Endothelial cell of umbilical vein (primary cell): ENCODE measurements around the gene FOXB1. TPM values are rescaled to one million over a fixed set of nuclear protein-coding genes. Genes with fewer than 3 reads are reported as not detected.

Experiments used
- BruUV-seq: library from RNA; stranded (reverse); fragments of 400-500 nt; replicated peaks from 2 replicates; lab custom pipeline; 2021; lab: Mats Ljungman, UMichigan
- CTCF ChIA-PET: fragments of 300-600, 350-600 bp; sonication (Branson Sonifier 250); formaldehyde crosslinking; loops from one replicate; lab custom pipeline; 2021; ENCODE audit warnings: antibody characterized with exemption, inconsistent platforms; lab: Charles Lee
- POLR2A ChIA-PET: fragments of 300-600, 350-600 bp; sonication (Branson Sonifier 250); formaldehyde crosslinking; loops from one replicate; lab custom pipeline; 2021; ENCODE audit warnings: antibody characterized with exemption, inconsistent platforms; lab: Charles Lee
- DNase-seq: peaks from one replicate; pipeline ENCODE4 v3.0.0-alpha.2; 2011; ENCODE audit warnings: low read depth, low spot score
- FAIRE-seq: peaks from 2 replicates; lab custom pipeline; 2011; peaks lifted over from hg19 to GRCh38; lab: Jason Lieb, UNC
- H2AFZ ChIP-seq: 2 replicates; pipeline ENCODE4 v1.6.0; 2012; ENCODE audit warnings: low read depth, low read length, control low read depth, inconsistent platforms
- H3K27ac ChIP-seq: 2 replicates; pipeline ENCODE4 v1.5.1; 2011; ENCODE audit warnings: low read depth, mild to moderate bottlenecking, control low read depth, low read length, moderate library complexity; ENCODE audit not compliant: insufficient read depth
- H3K27me3 ChIP-seq, 2 experiments: 2 replicates each; pipeline versions ENCODE4 v1.6.0 to v1.6.1; 2011; ENCODE audit warnings: low read length in 2 of 2, mixed read lengths in 1 of 2; ENCODE audit not compliant: control insufficient read depth in 2 of 2, insufficient read depth in 2 of 2
- H3K36me3 ChIP-seq, 2 experiments: 2 replicates in 1 of 2; 3 replicates in 1 of 2; pipeline ENCODE4 v1.5.1; 2011; ENCODE audit warnings: low read length in 2 of 2, mild to moderate bottlenecking in 1 of 2, moderate library complexity in 1 of 2; ENCODE audit not compliant: control insufficient read depth in 2 of 2, insufficient read depth in 2 of 2; ENCODE audit errors: extremely low read depth in 1 of 2
- H3K4me1 ChIP-seq: 3 replicates; pipeline ENCODE4 v1.5.1; 2011; ENCODE audit warnings: mild to moderate bottlenecking, low read length; ENCODE audit not compliant: control insufficient read depth, insufficient read depth; ENCODE audit errors: extremely low read depth
- H3K4me2 ChIP-seq: 2 replicates; pipeline ENCODE4 v1.6.1; 2011; ENCODE audit warnings: low read length, control low read depth, mixed read lengths; ENCODE audit not compliant: insufficient read depth
- H3K4me3 ChIP-seq, 3 experiments: fragments of 200-600 bp in 1 of 3; sonication (generic), shearing (Covaris generic) in 1 of 3; replicated peaks in 1 of 3; 2 replicates each; pipeline ENCODE4 v1.5.1; 2011 to 2016; ENCODE audit warnings: control low read depth in 3 of 3, low read length in 3 of 3, mild to moderate bottlenecking in 2 of 3, inconsistent platforms in 1 of 3, low read depth in 1 of 3, moderate library complexity in 1 of 3; ENCODE audit not compliant: insufficient read depth in 1 of 3
- H3K79me2 ChIP-seq: 2 replicates; pipeline ENCODE4 v1.6.0; 2012; ENCODE audit warnings: low read length, inconsistent platforms; ENCODE audit not compliant: control insufficient read depth, insufficient read depth
- H3K9ac ChIP-seq: replicated peaks from 2 replicates; pipeline ENCODE3; 2011; ENCODE audit warnings: low read length, control low read depth; ENCODE audit not compliant: insufficient read depth; ENCODE audit errors: extremely low read depth
- H3K9me1 ChIP-seq: replicated peaks from 3 replicates; pipeline ENCODE4 v1.6.0; 2011; ENCODE audit warnings: mild to moderate bottlenecking, low read length; ENCODE audit not compliant: control insufficient read depth, insufficient read depth; ENCODE audit errors: extremely low read depth
- H3K9me3 ChIP-seq: replicated peaks from 2 replicates; pipeline ENCODE4 v1.5.1; 2012; ENCODE audit warnings: low read length, inconsistent platforms; ENCODE audit not compliant: control insufficient read depth, insufficient read depth
- H4K20me1 ChIP-seq: replicated peaks from 2 replicates; pipeline ENCODE3; 2011; ENCODE audit warnings: mild to moderate bottlenecking, low read length; ENCODE audit not compliant: control insufficient read depth, insufficient read depth; ENCODE audit errors: extremely low read depth
- EZH2 ChIP-seq: IDR thresholded peaks from 2 replicates; pipeline ENCODE4 v1.6.1; 2012; ENCODE audit warnings: borderline replicate concordance, low read depth, mild to moderate bottlenecking, moderate library complexity, low read length, inconsistent platforms; ENCODE audit not compliant: severe bottlenecking
- FOS ChIP-seq: IDR thresholded peaks from 2 replicates; pipeline ENCODE4 v1.6.1; 2011; ENCODE audit warnings: mild to moderate bottlenecking, low read length, moderate library complexity, borderline replicate concordance; ENCODE audit not compliant: insufficient read depth
- GATA2 ChIP-seq: IDR thresholded peaks from 2 replicates; pipeline ENCODE4 v1.7.0; 2011; ENCODE audit warnings: low read depth, mild to moderate bottlenecking, moderate library complexity, mixed read lengths, low read length; ENCODE audit not compliant: insufficient read length, insufficient read depth
- JUN ChIP-seq: IDR thresholded peaks from 2 replicates; pipeline ENCODE4 v1.6.1; 2011; ENCODE audit warnings: borderline replicate concordance, low read depth; ENCODE audit not compliant: insufficient read length, insufficient read depth
- MYC ChIP-seq: IDR thresholded peaks from one replicate; pipeline ENCODE4 v1.6.1; 2011; ENCODE audit warnings: mild to moderate bottlenecking, low read depth, low read length
- POLR2A ChIP-seq: IDR thresholded peaks from 2 replicates; pipeline ENCODE4 v1.6.1; 2012; ENCODE audit warnings: low read depth, mild to moderate bottlenecking, control low read depth, low read length
- POLR2AphosphoS5 ChIP-seq: IDR thresholded peaks from 2 replicates; pipeline ENCODE4 v1.6.1; 2012; ENCODE audit warnings: low read depth, mild to moderate bottlenecking, control low read depth, low read length, moderate library complexity; ENCODE audit not compliant: insufficient read depth
- dilution Hi-C: fragments of 300-500 bp; cut with MboI; formaldehyde crosslinking; loops from one replicate; pipeline ENCODE4 v1.15.0; 2019; ENCODE audit warnings: low sequenced_read_pairs; ENCODE audit not compliant: extremely low pct_ligation_motif_present
- intact Hi-C: fragments of 100-400 bp; cut with micrococcal nuclease; formaldehyde crosslinking; loops from one replicate; pipeline ENCODE4 v1.10.0; 2022
- polyA plus RNA-seq, 4 experiments: library from polyadenylated mRNA; depleted of rRNA in 3 of 4; stranded (reverse) in 3 of 4; unstranded in 1 of 4; fragments of >200 nt; gene quantifications; 2 replicates each; pipeline versions ENCODE4 v1.2.1 to v1.2.3, GENCODE V29; 2011 to 2012; ENCODE audit warnings: missing spikeins in 1 of 4
- total RNA-seq: library from RNA; stranded (reverse); gene quantifications from 2 replicates; pipeline ENCODE4 v1.2.3, GENCODE V29; 2021
- TF ChIP-seq, protein P1 (sequence below): IDR thresholded peaks from 2 replicates; pipeline ENCODE4 v1.6.1; 2011; ENCODE audit not compliant: insufficient read depth, insufficient read length
- TF ChIP-seq, protein P2 (sequence below), 2 donors: IDR thresholded peaks; 1 replicate in 1 of 2; 2 replicates in 1 of 2; pipeline ENCODE4 v1.5.1; 2011; ENCODE audit warnings: low read length in 2 of 2, mild to moderate bottlenecking in 2 of 2, moderate library complexity in 2 of 2, control low read depth in 1 of 2, inconsistent platforms in 1 of 2, low read depth in 1 of 2; ENCODE audit not compliant: insufficient read depth in 1 of 2; ENCODE audit errors: extremely low read depth in 1 of 2

The FOXB1 gene
- total and polyA plus RNA-seq, 2 donors (not counting 3 experiments of a cell fraction or from before 2014, with no cell fraction given), result not detected

GRCh38 chr15:60049948-60050347 is 45.8 kb downstream of the FOXB1 start:
- Histone ChIP-seq H3K27me3 (peaks cover 0 to 1% of the 10 kb centered on the region in 2 experiments), H3K9me1 (no peaks in the 10 kb centered on the region), H3K9ac (no peak overlapping the region), H3K4me2 (no peak overlapping the region), H3K9me3 (no peaks in the 10 kb centered on the region), H3K4me3 (no peak overlapping the region), H3K79me2 (no peaks in the 10 kb centered on the region), H2AFZ (no peak overlapping the region), H3K27ac (no peak overlapping the region), H3K4me1 (no peaks in the 10 kb centered on the region), H4K20me1 (no peaks in the 10 kb centered on the region), H3K36me3 (no peaks in the 10 kb centered on the region)
- no TSS peak for BruUV-seq
- TF ChIP-seq, protein P1, sequence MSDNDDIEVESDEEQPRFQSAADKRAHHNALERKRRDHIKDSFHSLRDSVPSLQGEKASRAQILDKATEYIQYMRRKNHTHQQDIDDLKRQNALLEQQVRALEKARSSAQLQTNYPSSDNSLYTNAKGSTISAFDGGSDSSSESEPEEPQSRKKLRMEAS, result no peak
- TF ChIP-seq, protein P2, sequence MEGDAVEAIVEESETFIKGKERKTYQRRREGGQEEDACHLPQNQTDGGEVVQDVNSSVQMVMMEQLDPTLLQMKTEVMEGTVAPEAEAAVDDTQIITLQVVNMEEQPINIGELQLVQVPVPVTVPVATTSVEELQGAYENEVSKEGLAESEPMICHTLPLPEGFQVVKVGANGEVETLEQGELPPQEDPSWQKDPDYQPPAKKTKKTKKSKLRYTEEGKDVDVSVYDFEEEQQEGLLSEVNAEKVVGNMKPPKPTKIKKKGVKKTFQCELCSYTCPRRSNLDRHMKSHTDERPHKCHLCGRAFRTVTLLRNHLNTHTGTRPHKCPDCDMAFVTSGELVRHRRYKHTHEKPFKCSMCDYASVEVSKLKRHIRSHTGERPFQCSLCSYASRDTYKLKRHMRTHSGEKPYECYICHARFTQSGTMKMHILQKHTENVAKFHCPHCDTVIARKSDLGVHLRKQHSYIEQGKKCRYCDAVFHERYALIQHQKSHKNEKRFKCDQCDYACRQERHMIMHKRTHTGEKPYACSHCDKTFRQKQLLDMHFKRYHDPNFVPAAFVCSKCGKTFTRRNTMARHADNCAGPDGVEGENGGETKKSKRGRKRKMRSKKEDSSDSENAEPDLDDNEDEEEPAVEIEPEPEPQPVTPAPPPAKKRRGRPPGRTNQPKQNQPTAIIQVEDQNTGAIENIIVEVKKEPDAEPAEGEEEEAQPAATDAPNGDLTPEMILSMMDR (IDR thresholded peaks at IDR 0.05; ENCODE audit: extremely low read depth in 1 of 2, insufficient read depth in 1 of 2, low read depth in 1 of 2, low read length in 2 of 2), result no peak
- TF ChIP-seq FOS (no peak), POLR2A (no peak), GATA2 (no peak), MYC (no peak), JUN (no peak), POLR2AphosphoS5 (no peak), EZH2 (no peak)
- intact Hi-C loops (no loop called here), dilution Hi-C loops (no loop called here)
- FAIRE-seq (no peak), DNase-seq (no peak)
- CTCF ChIA-PET, result no interaction called here
- POLR2A ChIA-PET, result no interaction called here
